HepG2 (cell line): Measurements from ENCODE around the gene KIAA0232.

ENCODE experiments used
- NFIB ChIP-seq: sonication (generic); formaldehyde crosslinking; IDR thresholded peaks from 2 replicates; pipeline ENCODE4 v1.9.0; 2021; ENCODE audit warnings: missing genetic modification reagents, mild to moderate bottlenecking, borderline replicate concordance
- POLR2A ChIP-seq, 2 experiments: IDR thresholded peaks; 2 replicates each; pipeline ENCODE4 v1.6.1; 2011; ENCODE audit warnings: low read depth in 2 of 2, low read length in 2 of 2, mild to moderate bottlenecking in 1 of 2, moderate library complexity in 1 of 2; ENCODE audit not compliant: insufficient read depth in 1 of 2
- ZNF776 ChIP-seq: sonication (generic); formaldehyde crosslinking; IDR thresholded peaks from 2 replicates; pipeline ENCODE4 v1.4.0; 2020; ENCODE audit warnings: mild to moderate bottlenecking, missing genetic modification reagents
- ZNF781 ChIP-seq: sonication (generic); formaldehyde crosslinking; IDR thresholded peaks from 2 replicates; pipeline ENCODE4 v1.5.1; 2020; ENCODE audit warnings: borderline replicate concordance, mild to moderate bottlenecking, missing genetic modification reagents; ENCODE audit errors: not compliant biosample characterization
- TF ChIP-seq, protein P1 (sequence below): sonication (generic); formaldehyde crosslinking; IDR thresholded peaks from 2 replicates; pipeline ENCODE4 v1.5.0; 2020; ENCODE audit warnings: mild to moderate bottlenecking, missing genetic modification reagents, moderate library complexity
- TF ChIP-seq, protein P2 (sequence below), 2 experiments: IDR thresholded peaks; 2 replicates each; pipeline ENCODE4 v1.6.1; 2011 to 2012; ENCODE audit warnings: low read length in 2 of 2, borderline replicate concordance in 1 of 2, low read depth in 1 of 2, mild to moderate bottlenecking in 1 of 2, moderate library complexity in 1 of 2

GRCh38 chr4:6873792-6874461 lies 91.4 kb downstream of the KIAA0232 start:
- TF ChIP-seq, protein P1, sequence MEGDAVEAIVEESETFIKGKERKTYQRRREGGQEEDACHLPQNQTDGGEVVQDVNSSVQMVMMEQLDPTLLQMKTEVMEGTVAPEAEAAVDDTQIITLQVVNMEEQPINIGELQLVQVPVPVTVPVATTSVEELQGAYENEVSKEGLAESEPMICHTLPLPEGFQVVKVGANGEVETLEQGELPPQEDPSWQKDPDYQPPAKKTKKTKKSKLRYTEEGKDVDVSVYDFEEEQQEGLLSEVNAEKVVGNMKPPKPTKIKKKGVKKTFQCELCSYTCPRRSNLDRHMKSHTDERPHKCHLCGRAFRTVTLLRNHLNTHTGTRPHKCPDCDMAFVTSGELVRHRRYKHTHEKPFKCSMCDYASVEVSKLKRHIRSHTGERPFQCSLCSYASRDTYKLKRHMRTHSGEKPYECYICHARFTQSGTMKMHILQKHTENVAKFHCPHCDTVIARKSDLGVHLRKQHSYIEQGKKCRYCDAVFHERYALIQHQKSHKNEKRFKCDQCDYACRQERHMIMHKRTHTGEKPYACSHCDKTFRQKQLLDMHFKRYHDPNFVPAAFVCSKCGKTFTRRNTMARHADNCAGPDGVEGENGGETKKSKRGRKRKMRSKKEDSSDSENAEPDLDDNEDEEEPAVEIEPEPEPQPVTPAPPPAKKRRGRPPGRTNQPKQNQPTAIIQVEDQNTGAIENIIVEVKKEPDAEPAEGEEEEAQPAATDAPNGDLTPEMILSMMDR, result peak; percentile 89
- no peak for TF ChIP-seq ZNF776 (CRISPR knock-in tag)
- TF ChIP-seq POLR2A (IDR thresholded peaks at IDR 0.05; ENCODE audit: insufficient read depth in 1 of 2, low read depth in 2 of 2, low read length in 2 of 2), result no peak
- TF ChIP-seq NFIB, result no peak
- TF ChIP-seq, protein P2, sequence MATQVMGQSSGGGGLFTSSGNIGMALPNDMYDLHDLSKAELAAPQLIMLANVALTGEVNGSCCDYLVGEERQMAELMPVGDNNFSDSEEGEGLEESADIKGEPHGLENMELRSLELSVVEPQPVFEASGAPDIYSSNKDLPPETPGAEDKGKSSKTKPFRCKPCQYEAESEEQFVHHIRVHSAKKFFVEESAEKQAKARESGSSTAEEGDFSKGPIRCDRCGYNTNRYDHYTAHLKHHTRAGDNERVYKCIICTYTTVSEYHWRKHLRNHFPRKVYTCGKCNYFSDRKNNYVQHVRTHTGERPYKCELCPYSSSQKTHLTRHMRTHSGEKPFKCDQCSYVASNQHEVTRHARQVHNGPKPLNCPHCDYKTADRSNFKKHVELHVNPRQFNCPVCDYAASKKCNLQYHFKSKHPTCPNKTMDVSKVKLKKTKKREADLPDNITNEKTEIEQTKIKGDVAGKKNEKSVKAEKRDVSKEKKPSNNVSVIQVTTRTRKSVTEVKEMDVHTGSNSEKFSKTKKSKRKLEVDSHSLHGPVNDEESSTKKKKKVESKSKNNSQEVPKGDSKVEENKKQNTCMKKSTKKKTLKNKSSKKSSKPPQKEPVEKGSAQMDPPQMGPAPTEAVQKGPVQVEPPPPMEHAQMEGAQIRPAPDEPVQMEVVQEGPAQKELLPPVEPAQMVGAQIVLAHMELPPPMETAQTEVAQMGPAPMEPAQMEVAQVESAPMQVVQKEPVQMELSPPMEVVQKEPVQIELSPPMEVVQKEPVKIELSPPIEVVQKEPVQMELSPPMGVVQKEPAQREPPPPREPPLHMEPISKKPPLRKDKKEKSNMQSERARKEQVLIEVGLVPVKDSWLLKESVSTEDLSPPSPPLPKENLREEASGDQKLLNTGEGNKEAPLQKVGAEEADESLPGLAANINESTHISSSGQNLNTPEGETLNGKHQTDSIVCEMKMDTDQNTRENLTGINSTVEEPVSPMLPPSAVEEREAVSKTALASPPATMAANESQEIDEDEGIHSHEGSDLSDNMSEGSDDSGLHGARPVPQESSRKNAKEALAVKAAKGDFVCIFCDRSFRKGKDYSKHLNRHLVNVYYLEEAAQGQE (IDR thresholded peaks at IDR 0.05; ENCODE audit: borderline replicate concordance in 1 of 2, low read depth in 1 of 2, low read length in 2 of 2), result no peak
- no peak for TF ChIP-seq ZNF781 (CRISPR knock-in tag)
